CD14-positive monocyte (primary cell): ENCODE data around the gene C6orf52. TPM values are rescaled to one million over a fixed set of nuclear protein-coding genes. Genes with fewer than 3 reads are reported as not detected.
"Not testable (repeated sequence)": the region's sequence is repeated elsewhere in the genome, so short reads cannot be mapped to it uniquely, and the experiment has no call there.

Experiments
- DNase-seq, 3 donors: peaks; one replicate each; pipeline ENCODE4 v3.0.0-alpha.2; 2011 to 2022
- H2AFZ ChIP-seq: 2 replicates; pipeline ENCODE4 v1.6.0; 2012; ENCODE audit warnings: mild to moderate bottlenecking, low read depth, low read length, inconsistent platforms; ENCODE audit not compliant: insufficient read depth, poor library complexity, severe bottlenecking
- H3K27ac ChIP-seq, 2 donors: 1 replicate in 1 of 2; 2 replicates in 1 of 2; pipeline ENCODE4 v1.5.1; 2012 to 2013; ENCODE audit warnings: low read length in 2 of 2, control low read depth in 1 of 2, inconsistent platforms in 1 of 2, low read depth in 1 of 2, mild to moderate bottlenecking in 1 of 2
- H3K27me3 ChIP-seq, 2 donors: one replicate each; pipeline versions ENCODE4 v1.6.0 to v1.6.1; 2011 to 2013; ENCODE audit warnings: low read length in 2 of 2; ENCODE audit not compliant: control insufficient read depth in 2 of 2, insufficient read depth in 2 of 2
- H3K36me3 ChIP-seq, 2 donors: replicated peaks in 1 of 2; 1 replicate in 1 of 2; 2 replicates in 1 of 2; pipeline versions ENCODE4 v1.5.1 to v1.6.1; 2012 to 2013; ENCODE audit warnings: low read length in 2 of 2, control low read depth in 1 of 2, inconsistent platforms in 1 of 2, mild to moderate bottlenecking in 1 of 2; ENCODE audit not compliant: insufficient read depth in 2 of 2, control insufficient read depth in 1 of 2
- H3K4me1 ChIP-seq, 2 donors: 1 replicate in 1 of 2; 2 replicates in 1 of 2; pipeline versions ENCODE4 v1.5.1 to v1.6.1; 2012 to 2013; ENCODE audit warnings: low read length in 2 of 2, control low read depth in 1 of 2, inconsistent platforms in 1 of 2, mild to moderate bottlenecking in 1 of 2, moderate library complexity in 1 of 2; ENCODE audit not compliant: insufficient read depth in 2 of 2, control insufficient read depth in 1 of 2
- H3K4me2 ChIP-seq: replicated peaks from 2 replicates; pipeline ENCODE3; 2012; ENCODE audit warnings: low read length, moderate library complexity, mild to moderate bottlenecking; ENCODE audit not compliant: poor library complexity, severe bottlenecking; ENCODE audit errors: extremely low read depth
- H3K4me3 ChIP-seq, 3 experiments: fragments of 200-600 bp in 1 of 3; sonication (generic) in 1 of 3; replicated peaks in 1 of 3; 1 replicate in 2 of 3; 2 replicates in 1 of 3; pipeline ENCODE4 v1.5.1; 2011 to 2013; ENCODE audit warnings: low read length in 3 of 3, mild to moderate bottlenecking in 3 of 3, control low read depth in 2 of 3, low read depth in 2 of 3, inconsistent platforms in 1 of 3, moderate library complexity in 1 of 3
- H3K79me2 ChIP-seq: 2 replicates; pipeline ENCODE4 v1.6.0; 2012; ENCODE audit warnings: mild to moderate bottlenecking, control low read depth, inconsistent platforms, low read length, moderate library complexity; ENCODE audit not compliant: insufficient read depth
- H3K9ac ChIP-seq: 2 replicates; pipeline ENCODE4 v1.6.0; 2017; ENCODE audit warnings: low read length, mild to moderate bottlenecking; ENCODE audit not compliant: insufficient read depth, poor library complexity, severe bottlenecking
- H3K9me3 ChIP-seq, 2 donors: replicated peaks in 1 of 2; 1 replicate in 1 of 2; 2 replicates in 1 of 2; pipeline versions ENCODE4 v1.5.1 to v1.6.1; 2012 to 2013; ENCODE audit warnings: low read length in 2 of 2, control low read depth in 1 of 2; ENCODE audit not compliant: control insufficient read depth in 1 of 2, insufficient read depth in 1 of 2
- H4K20me1 ChIP-seq: 2 replicates; pipeline ENCODE4 v1.6.0; 2012; ENCODE audit warnings: mild to moderate bottlenecking, low read length, control low read depth, moderate library complexity; ENCODE audit not compliant: insufficient read depth
- H3K27ac Mint-ChIP-seq, 7 donors: one replicate each; pipeline ENCODE4 v1.8.0; 2020; ENCODE audit warnings: mild to moderate bottlenecking in 7 of 7, mixed read lengths in 7 of 7, moderate library complexity in 6 of 7, inconsistent platforms in 2 of 7
- H3K27me3 Mint-ChIP-seq, 3 donors: one replicate each; pipeline ENCODE4 v1.8.0; 2021 to 2022; ENCODE audit warnings: low read depth in 3 of 3, mild to moderate bottlenecking in 3 of 3, mixed read lengths in 3 of 3, moderate library complexity in 3 of 3, inconsistent platforms in 1 of 3
- H3K36me3 Mint-ChIP-seq, 2 donors: one replicate each; pipeline ENCODE4 v1.8.0; 2020; ENCODE audit warnings: mixed read lengths in 2 of 2, inconsistent platforms in 1 of 2, mild to moderate bottlenecking in 1 of 2
- H3K4me1 Mint-ChIP-seq: one replicate; pipeline ENCODE4 v1.8.0; 2020; ENCODE audit warnings: mild to moderate bottlenecking, mixed read lengths
- H3K4me3 Mint-ChIP-seq, 2 donors: one replicate each; pipeline ENCODE4 v1.8.0; 2020; ENCODE audit warnings: mild to moderate bottlenecking in 2 of 2, mixed read lengths in 2 of 2, moderate library complexity in 1 of 2
- H3K9me3 Mint-ChIP-seq, 7 donors: one replicate each; pipeline ENCODE4 v1.8.0; 2020 to 2022; ENCODE audit warnings: mixed read lengths in 7 of 7, mild to moderate bottlenecking in 6 of 7, moderate library complexity in 6 of 7, inconsistent platforms in 2 of 7
- CTCF ChIP-seq: fragments of 200-600 bp; IDR thresholded peaks from one replicate; pipeline ENCODE4 v1.8.0; 2022; ENCODE audit warnings: antibody characterized with exemption, mild to moderate bottlenecking
- WGBS: methylation state at CpG from one replicate; pipeline ENCODE4 v1.1.5; 2013; ENCODE audit warnings: missing lambda C conversion rate; ENCODE audit not compliant: insufficient coverage; 5-methylcytosine and 5-hydroxymethylcytosine counted together
- intact Hi-C, 2 donors: fragments of 100-400 bp; cut with micrococcal nuclease; formaldehyde crosslinking; loops; one replicate each; pipeline versions ENCODE4 v1.15.0 to v1.15.1; 2023
- polyA plus RNA-seq, 3 donors: library from polyadenylated mRNA; depleted of rRNA in 1 of 3; unstranded in 2 of 3; stranded (reverse) in 1 of 3; fragments of 300-500 nt in 2 of 3; fragments of >200 nt in 1 of 3; fragmentation: Illumina TruSeq in 2 of 3; gene quantifications; 1 replicate in 2 of 3; 2 replicates in 1 of 3; pipeline ENCODE4 v1.2.3, GENCODE V29; 2012 to 2021

C6orf52 gene
- polyA plus RNA-seq, 3 donors = 0.52 to 1.9 TPM; not detected in 1

DNA sequence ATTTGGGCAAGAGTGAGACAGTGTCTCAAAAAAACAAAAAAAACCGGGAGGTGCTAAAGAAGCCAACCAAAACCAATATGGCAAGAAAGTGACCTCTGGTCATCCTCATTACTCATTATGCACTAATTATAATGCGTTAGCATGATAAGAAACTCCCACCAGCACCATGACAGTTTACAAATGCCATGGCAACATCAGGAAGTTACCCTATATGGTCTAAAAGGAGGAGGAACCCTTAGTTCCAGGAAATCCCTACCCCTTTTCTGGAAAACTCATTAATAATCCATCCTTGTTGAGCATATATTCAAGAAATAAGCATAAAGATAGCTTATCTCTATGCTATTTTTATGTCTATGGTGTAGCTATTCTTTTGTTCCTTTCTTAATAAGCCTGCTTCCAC, 31.7 kb downstream of the C6orf52 start:
- intact Hi-C loops = no loop called here
- H2AFZ ChIP-seq = no peak overlapping the region
- H3K9ac ChIP-seq = no peak overlapping the region
- no peak overlapping the region for H3K27ac Mint-ChIP-seq
- H3K27me3 ChIP-seq = no peaks in the 10 kb centered on the region
- no peaks in the 10 kb centered on the region for H3K4me1 ChIP-seq
- DNase-seq = no peak
- WGBS = no CpG with 5 or more reads among the region's 2 CpGs
- H3K9me3 ChIP-seq = peaks cover 0 to 7% of the 10 kb centered on the region in 2 donors
- no peak overlapping the region for H3K4me2 ChIP-seq
- H3K36me3 ChIP-seq = no peaks in the 10 kb centered on the region
- H3K9me3 Mint-ChIP-seq = peaks cover 0 to 13% (median 6%) of the 10 kb centered on the region in 7 donors
- H3K27me3 Mint-ChIP-seq = peaks cover 0 to 5% (median 0%) of the 10 kb centered on the region in 3 donors
- TF ChIP-seq CTCF = no peak
- no peaks in the 10 kb centered on the region for H3K79me2 ChIP-seq
- H3K4me1 Mint-ChIP-seq = peaks cover 6% of the 10 kb centered on the region
- no peaks in the 10 kb centered on the region for H3K36me3 Mint-ChIP-seq
- H3K4me3 ChIP-seq = no peak overlapping the region
- no peak overlapping the region for H3K4me3 Mint-ChIP-seq
- H3K27ac ChIP-seq = no peak overlapping the region
- H4K20me1 ChIP-seq = no peaks in the 10 kb centered on the region

- Mint-ChIP-seq H3K4me1 (peaks cover 6% of the 10 kb centered on the region), H3K36me3 (no peaks in the 10 kb centered on the region), H3K27me3 (peaks cover 0 to 2% (median 0%) of the 10 kb centered on the region in 3 donors), H3K9me3 (peaks cover 0 to 13% (median 6%) of the 10 kb centered on the region in 7 donors), H3K27ac (no peak overlapping the region), H3K4me3 (no peak overlapping the region)
- H3K4me2 ChIP-seq = no peak overlapping the region
- intact Hi-C loops = no loop called here
- DNase-seq = no peak
- no peak overlapping the region for H3K4me3 ChIP-seq
- H2AFZ ChIP-seq = no peak overlapping the region
- no peak overlapping the region for H3K9ac ChIP-seq
- 100% methylated on average over 1 of the region's 8 CpGs for WGBS
- no peaks in the 10 kb centered on the region for H3K36me3 ChIP-seq
- peaks cover 0 to 7% of the 10 kb centered on the region in 2 donors for H3K9me3 ChIP-seq
- H3K27me3 ChIP-seq = no peaks in the 10 kb centered on the region
- no peak overlapping the region for H3K27ac ChIP-seq
- H4K20me1 ChIP-seq = no peaks in the 10 kb centered on the region
- no peaks in the 10 kb centered on the region for H3K79me2 ChIP-seq
- TF ChIP-seq CTCF = no peak
- H3K4me1 ChIP-seq = no peaks in the 10 kb centered on the region
Measured at GRCh38 chr6:10662207-10662606, 32.2 kb downstream of the C6orf52 start.

DNA sequence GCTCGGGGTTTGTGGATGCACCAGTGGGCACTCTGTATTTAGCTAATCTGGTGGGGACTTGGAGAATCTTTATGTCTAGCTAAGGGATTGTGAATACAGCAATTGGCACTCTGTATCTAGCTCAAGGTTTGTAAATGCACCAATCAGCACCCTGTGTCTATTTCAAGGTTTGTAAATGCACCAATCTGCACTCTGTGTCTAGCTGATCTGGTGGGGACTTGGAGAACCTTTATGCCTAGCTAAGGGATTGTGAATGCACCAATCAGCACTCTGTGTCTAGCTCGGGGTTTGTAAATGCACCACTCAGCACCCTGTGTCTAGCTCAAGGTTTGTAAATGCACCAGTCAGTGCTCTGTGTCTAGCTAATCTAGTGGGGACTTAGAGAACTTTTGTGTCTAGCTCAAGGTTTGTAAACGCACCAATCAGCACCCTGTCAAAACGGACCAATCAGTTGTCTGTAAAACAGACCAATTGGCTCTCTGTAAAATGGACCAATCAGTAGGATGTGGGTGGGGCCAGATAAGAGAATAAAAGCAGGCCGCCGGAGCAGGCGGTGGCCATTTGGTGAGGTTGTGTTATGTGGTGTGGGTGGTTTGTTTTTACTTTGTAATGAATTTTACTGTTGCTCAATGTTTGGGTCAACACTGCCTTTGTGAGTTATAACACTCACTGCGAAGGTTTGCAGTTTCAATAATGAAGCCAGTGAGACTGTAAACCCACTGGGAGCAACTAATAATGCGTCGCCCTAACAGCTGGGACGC, 33.8 kb downstream of the C6orf52 start:
- 93% methylated on average over 10 of the region's 11 CpGs for WGBS
- DNase-seq, H2AFZ ChIP-seq, H3K27me3 ChIP-seq, H3K36me3 Mint-ChIP-seq, H3K4me3 ChIP-seq, H4K20me1 ChIP-seq, H3K4me1 ChIP-seq, H3K4me2 ChIP-seq, H3K27ac ChIP-seq, H3K27ac Mint-ChIP-seq, H3K9ac ChIP-seq, H3K9me3 ChIP-seq, intact Hi-C loops, H3K27me3 Mint-ChIP-seq, H3K36me3 ChIP-seq, H3K79me2 ChIP-seq: not testable (repeated sequence)
- Mint-ChIP-seq H3K9me3 (peaks cover 0 to 13% (median 6%) of the 10 kb centered on the region in 7 donors), H3K4me1 (peaks cover 11% of the 10 kb centered on the region), H3K4me3 (peak overlapping the region in 1 of 2 donors; percentile 73)
